ENCODE results near the gene PHKG2. TPM values are rescaled to one million over a fixed set of nuclear protein-coding genes. Genes with fewer than 3 reads are reported as not detected.
A peak's percentile ranks its signal among the peaks of the same experiment; 100 is the strongest.

PHKG2 gene
- total and polyA plus RNA-seq, 4 donors = 12.2 to 37.4 (median 31.7) TPM

DNA sequence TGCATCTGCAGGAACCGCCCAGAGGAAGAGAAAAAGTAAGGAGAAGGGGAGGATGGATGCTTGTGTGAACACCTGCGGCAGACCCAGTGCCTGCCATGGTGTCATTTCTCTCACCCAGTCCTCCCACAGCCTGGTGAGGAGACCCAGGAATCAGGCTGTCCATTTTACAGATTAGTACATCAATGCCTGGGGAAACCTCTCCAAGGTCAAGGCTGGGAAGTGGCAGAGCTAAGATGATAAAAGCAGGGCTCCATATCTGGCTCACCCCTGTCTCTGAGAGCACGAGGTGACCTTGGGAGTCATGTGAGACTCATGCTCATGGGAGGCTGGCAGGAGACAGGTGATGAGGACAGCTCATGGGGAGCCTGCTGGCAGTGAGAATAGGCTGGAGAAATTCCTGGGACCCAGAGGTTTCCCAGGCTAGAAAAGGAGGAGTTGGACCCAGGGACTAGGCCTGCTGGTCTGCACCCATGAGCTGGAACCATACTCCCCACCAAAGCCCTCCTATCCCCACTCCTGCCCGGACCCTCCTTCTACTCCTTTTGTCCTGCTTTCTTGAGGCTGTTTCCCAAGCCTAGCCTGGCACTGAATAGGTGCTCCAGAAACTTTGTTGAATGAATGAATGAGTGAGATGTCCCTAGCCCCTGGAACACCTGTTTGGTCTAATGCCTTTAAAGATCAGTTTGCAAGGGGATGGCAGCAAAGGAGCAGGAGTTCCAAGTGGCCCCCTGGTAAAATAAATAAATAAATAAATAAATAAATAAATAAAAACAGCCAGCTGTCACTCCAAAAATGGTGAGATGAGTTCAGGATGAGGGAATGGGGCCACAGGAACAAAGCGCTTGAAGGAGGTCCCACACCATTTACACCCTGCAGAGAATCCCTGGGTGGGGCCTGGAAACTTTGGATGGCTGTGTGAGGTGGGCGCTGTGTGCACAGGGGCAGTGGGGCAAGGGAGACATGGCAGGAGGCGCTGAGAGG lies 37.2 kb downstream of the PHKG2 start:
- Histone ChIP-seq H3K9me3 (ENCODE audit: control insufficient read depth in 4 of 4, insufficient read depth in 3 of 4, low read length in 3 of 4) (no peaks in the 10 kb centered on the region), H3K4me1 (ENCODE audit: control insufficient read depth in 5 of 5, insufficient read depth in 5 of 5, low read length in 5 of 5) (peaks cover 0 to 11% (median 4%) of the 10 kb centered on the region in 5 donors), H3K4me3 (no peak overlapping the region), H3K27ac (ENCODE audit: low read depth in 1 of 2, low read length in 1 of 2) (peak overlapping the region in 1 of 2 donors; percentile 83), H3K27me3 (ENCODE audit: control insufficient read depth in 3 of 3, insufficient read depth in 3 of 3, low read length in 2 of 3) (no peaks in the 10 kb centered on the region), H3K36me3 (ENCODE audit: control insufficient read depth in 4 of 4, insufficient read depth in 4 of 4, low read length in 4 of 4) (peaks cover 9 to 32% (median 20%) of the 10 kb centered on the region in 4 donors), H3K9ac (ENCODE audit: insufficient read depth in 1 of 2, low read length in 2 of 2) (peak overlapping the region in 1 of 2 donors; percentile 2)
- 79 to 80% methylated on average over 7 of the region's 7 CpGs for WGBS, 2 donors
- ATAC-seq (ENCODE audit: insufficient read depth, low FRiP score) (no peak), DNase-seq (no peak)
- TF ChIP-seq, protein P1, sequence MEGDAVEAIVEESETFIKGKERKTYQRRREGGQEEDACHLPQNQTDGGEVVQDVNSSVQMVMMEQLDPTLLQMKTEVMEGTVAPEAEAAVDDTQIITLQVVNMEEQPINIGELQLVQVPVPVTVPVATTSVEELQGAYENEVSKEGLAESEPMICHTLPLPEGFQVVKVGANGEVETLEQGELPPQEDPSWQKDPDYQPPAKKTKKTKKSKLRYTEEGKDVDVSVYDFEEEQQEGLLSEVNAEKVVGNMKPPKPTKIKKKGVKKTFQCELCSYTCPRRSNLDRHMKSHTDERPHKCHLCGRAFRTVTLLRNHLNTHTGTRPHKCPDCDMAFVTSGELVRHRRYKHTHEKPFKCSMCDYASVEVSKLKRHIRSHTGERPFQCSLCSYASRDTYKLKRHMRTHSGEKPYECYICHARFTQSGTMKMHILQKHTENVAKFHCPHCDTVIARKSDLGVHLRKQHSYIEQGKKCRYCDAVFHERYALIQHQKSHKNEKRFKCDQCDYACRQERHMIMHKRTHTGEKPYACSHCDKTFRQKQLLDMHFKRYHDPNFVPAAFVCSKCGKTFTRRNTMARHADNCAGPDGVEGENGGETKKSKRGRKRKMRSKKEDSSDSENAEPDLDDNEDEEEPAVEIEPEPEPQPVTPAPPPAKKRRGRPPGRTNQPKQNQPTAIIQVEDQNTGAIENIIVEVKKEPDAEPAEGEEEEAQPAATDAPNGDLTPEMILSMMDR (IDR thresholded peaks at IDR 0.05; ENCODE audit: control extremely low read depth, extremely low read depth) = no peak

- H3K9ac ChIP-seq (ENCODE audit: insufficient read depth in 1 of 2, low read length in 2 of 2) = peak overlapping the region in 1 of 2 donors; percentile 2
- TF ChIP-seq, protein P1 (IDR thresholded peaks at IDR 0.05; ENCODE audit: control extremely low read depth, extremely low read depth) = no peak
- 4 to 6% methylated on average over 34 to 57 of the region's 57 CpGs for WGBS, 2 donors
- no peaks in the 10 kb centered on the region for H3K27me3 ChIP-seq (ENCODE audit: control insufficient read depth in 3 of 3, insufficient read depth in 3 of 3, low read length in 2 of 3)
- H3K4me3 ChIP-seq = peak overlapping the region; percentile 93
- ATAC-seq (ENCODE audit: insufficient read depth, low FRiP score) (peak; percentile 36), DNase-seq (peak; percentile 60 to 68 (median 65))
- H3K36me3 ChIP-seq (ENCODE audit: control insufficient read depth in 4 of 4, insufficient read depth in 4 of 4, low read length in 4 of 4) = peaks cover 9 to 30% (median 19%) of the 10 kb centered on the region in 4 donors
- H3K27ac ChIP-seq (ENCODE audit: low read depth in 1 of 2, low read length in 1 of 2) = peak overlapping the region; percentile 89 to 93
- no peaks in the 10 kb centered on the region for H3K9me3 ChIP-seq (ENCODE audit: control insufficient read depth in 4 of 4, insufficient read depth in 3 of 4, low read length in 3 of 4)
- H3K4me1 ChIP-seq (ENCODE audit: control insufficient read depth in 5 of 5, insufficient read depth in 5 of 5, low read length in 5 of 5) = peaks cover 0 to 11% (median 4%) of the 10 kb centered on the region in 5 donors
Observed at GRCh38 chr16:30786115-30786935, 38.1 kb downstream of the PHKG2 start.

- peak within 1 kb of the TSS; percentile 89 to 93 for H3K27ac ChIP-seq (ENCODE audit: low read depth in 1 of 2, low read length in 1 of 2)
- peak within 1 kb of the TSS; percentile 93 for H3K4me3 ChIP-seq
- peak within 1 kb of the TSS; percentile 28 to 76 for H3K9ac ChIP-seq (ENCODE audit: insufficient read depth in 1 of 2, low read length in 2 of 2)
- peaks cover 4 to 25% (median 14%) of the 10 kb centered on the region in 4 donors for H3K36me3 ChIP-seq (ENCODE audit: control insufficient read depth in 4 of 4, insufficient read depth in 4 of 4, low read length in 4 of 4)
- no peaks in the 10 kb centered on the region for H3K9me3 ChIP-seq (ENCODE audit: control insufficient read depth in 4 of 4, insufficient read depth in 3 of 4, low read length in 3 of 4)
- DNase-seq (peak; percentile 83 to 90 (median 90)), ATAC-seq (ENCODE audit: insufficient read depth, low FRiP score) (peak; percentile 84)
- no peaks in the 10 kb centered on the region for H3K27me3 ChIP-seq (ENCODE audit: control insufficient read depth in 3 of 3, insufficient read depth in 3 of 3, low read length in 2 of 3)
- 1% methylated on average over 37 of the region's 37 CpGs for WGBS, 2 donors
- peaks cover 0 to 11% (median 4%) of the 10 kb centered on the region in 5 donors for H3K4me1 ChIP-seq (ENCODE audit: control insufficient read depth in 5 of 5, insufficient read depth in 5 of 5, low read length in 5 of 5)
- TF ChIP-seq, protein P1 (IDR thresholded peaks at IDR 0.05; ENCODE audit: control extremely low read depth, extremely low read depth) = no peak
Observed at GRCh38 chr16:30786936-30787612, 38.8 kb downstream of the PHKG2 start, which contains the start of gene ZNF629. Gene ZNF629, minus strand, starts transcription at chr16:30787205. Its CDS starts 2,723 bp downstream, at chr16:30784482.
